Measurements from ENCODE around the gene APBA2.

Gene APBA2

DNA sequence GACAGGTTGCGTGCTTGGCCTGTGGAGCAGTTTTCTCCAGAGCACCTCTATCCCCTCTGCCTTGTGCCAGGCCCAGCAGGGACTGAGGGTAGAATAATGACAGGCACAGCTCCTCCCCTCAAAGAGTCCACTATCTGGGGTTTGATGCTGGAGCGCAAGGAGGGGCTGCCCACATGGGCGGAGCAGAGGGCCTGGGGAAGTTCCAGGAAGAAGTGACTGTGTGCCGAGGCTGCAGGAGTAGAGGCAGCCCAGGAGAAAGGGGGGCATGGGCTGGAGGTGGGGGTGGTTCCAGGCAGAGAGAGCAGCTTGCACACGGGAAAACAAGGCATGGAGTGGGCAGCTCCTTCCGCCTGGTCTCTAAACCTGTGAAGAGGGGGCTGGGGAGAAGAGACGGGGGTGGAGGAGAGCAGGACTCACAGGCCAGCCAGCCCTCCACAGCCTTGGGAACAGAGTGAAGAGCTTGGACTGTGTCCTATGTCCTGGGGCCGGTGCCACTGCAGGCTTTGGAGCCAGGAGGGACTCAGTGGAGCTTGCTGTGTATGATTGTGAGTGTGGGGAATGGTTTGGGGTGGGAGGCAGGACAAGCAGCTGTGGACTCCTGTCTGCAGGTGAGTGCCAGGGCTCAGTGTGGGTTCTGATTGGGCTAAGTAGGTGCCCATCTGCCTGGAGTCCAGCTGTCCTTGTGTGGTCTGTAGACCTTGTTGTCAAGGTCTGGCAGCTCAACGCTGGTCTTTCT, 48.1 kb downstream of the APBA2 start:
- H3K4me3 ChIP-seq = no peak overlapping the region
- no peaks in the 10 kb centered on the region for H3K36me3 ChIP-seq (replicated peaks)
- H3K9me3 ChIP-seq = no peaks in the 10 kb centered on the region
- H3K4me1 ChIP-seq = no peaks in the 10 kb centered on the region
- no peaks in the 10 kb centered on the region for H3K27me3 ChIP-seq (ENCODE audit: low read depth)
- no peak for DNase-seq (ENCODE audit: low spot score in 2 of 2)
- in situ Hi-C loops (cut with MboI; ENCODE audit: low sequenced_read_pairs) = no loop called here

DNA sequence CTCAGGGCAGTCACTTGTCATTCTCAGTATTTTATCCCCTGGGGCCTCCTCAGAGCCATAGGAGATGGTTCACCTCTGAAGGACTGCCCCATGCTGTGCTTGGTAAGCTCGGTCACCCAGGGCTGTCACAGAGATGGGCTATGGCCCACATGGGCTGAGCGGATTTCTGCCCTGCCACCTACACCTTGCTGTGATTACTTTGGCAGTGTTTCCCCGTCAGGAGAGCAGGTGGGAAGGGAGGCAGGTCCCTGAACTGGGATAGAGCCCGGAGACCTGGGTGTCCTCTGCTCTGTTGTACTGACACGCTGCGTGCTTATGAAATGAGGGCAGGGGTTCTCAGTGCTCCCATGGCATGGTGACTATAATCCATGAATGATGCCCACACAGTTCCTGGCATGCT, 48.9 kb downstream of the APBA2 start:
- in situ Hi-C loops (cut with MboI; ENCODE audit: low sequenced_read_pairs) = no loop called here
- H3K9me3 ChIP-seq = no peaks in the 10 kb centered on the region
- no peak for DNase-seq (ENCODE audit: low spot score in 2 of 2)
- H3K4me3 ChIP-seq = no peak overlapping the region
- no peaks in the 10 kb centered on the region for H3K27me3 ChIP-seq (ENCODE audit: low read depth)
- H3K36me3 ChIP-seq (replicated peaks) = no peaks in the 10 kb centered on the region
- no peaks in the 10 kb centered on the region for H3K4me1 ChIP-seq

DNA sequence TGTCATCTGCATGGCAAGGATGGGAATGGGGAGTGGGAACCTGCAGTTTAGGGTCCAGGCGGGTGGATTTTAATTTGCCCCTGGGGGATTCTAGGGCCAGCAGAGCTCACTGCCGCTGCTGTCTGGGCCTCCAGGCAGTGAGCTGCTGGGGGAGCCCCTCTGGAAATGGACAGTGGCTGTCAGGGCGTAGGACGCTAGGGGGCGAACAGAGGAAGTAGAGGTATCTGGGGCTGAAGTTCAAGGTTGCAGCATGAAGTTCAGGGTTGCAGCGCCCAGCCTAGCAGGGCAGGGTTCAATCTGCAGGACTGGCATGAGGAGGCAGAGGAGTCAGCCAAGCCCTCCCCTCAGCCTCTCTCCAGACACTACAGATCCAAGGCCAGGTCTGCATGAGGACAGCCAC, 49.5 kb downstream of the APBA2 start:
- no peaks in the 10 kb centered on the region for H3K36me3 ChIP-seq (replicated peaks)
- H3K9me3 ChIP-seq = no peaks in the 10 kb centered on the region
- peak; percentile 8 to 66 for DNase-seq (ENCODE audit: low spot score in 2 of 2)
- H3K4me3 ChIP-seq = no peak overlapping the region
- no peaks in the 10 kb centered on the region for H3K27me3 ChIP-seq (ENCODE audit: low read depth)
- H3K4me1 ChIP-seq = no peaks in the 10 kb centered on the region
- in situ Hi-C loops (cut with MboI; ENCODE audit: low sequenced_read_pairs) = no loop called here

GRCh38 chr15:28936081-28936480, 50.3 kb downstream of the APBA2 start:
- no peaks in the 10 kb centered on the region for H3K36me3 ChIP-seq (replicated peaks)
- DNase-seq (ENCODE audit: low spot score in 2 of 2) = no peak

GRCh38 chr15:28936481-28936881, 50.7 kb downstream of the APBA2 start:
- DNase-seq (ENCODE audit: low spot score in 2 of 2) = no peak
- Histone ChIP-seq H3K4me3 (no peak overlapping the region), H3K9me3 (no peaks in the 10 kb centered on the region), H3K27me3 (ENCODE audit: low read depth) (no peaks in the 10 kb centered on the region), H3K36me3 (replicated peaks) (no peaks in the 10 kb centered on the region), H3K4me1 (no peaks in the 10 kb centered on the region)
- in situ Hi-C loops (cut with MboI; ENCODE audit: low sequenced_read_pairs) = no loop called here

More at GRCh38 chr15:28936081-28936480, 50.3 kb downstream of the APBA2 start:
- H3K4me1 ChIP-seq = no peaks in the 10 kb centered on the region
- in situ Hi-C loops (cut with MboI; ENCODE audit: low sequenced_read_pairs) = no loop called here
- no peaks in the 10 kb centered on the region for H3K9me3 ChIP-seq
- H3K27me3 ChIP-seq (ENCODE audit: low read depth) = no peaks in the 10 kb centered on the region
- H3K4me3 ChIP-seq = no peak overlapping the region

DNA sequence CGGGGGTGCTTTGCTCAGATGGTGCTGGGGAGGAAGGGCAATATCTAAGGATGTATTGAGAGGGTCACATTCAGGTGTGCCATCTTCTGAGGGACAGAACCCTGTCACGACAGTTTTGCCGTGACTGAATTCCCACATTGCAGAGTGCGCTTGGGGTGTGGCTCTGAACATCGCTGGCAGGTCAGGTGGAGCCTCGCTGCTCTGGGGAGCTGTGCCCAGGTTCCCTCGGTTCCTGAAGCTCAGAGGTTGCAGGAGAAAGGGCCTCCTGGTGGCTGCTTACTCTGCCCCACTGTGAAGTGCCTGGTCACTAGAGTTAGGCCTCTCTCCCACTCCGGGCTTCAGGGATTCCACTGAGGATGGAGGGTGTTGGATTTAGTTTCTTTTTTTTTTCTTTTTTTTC, 51.5 kb downstream of the APBA2 start:
- in situ Hi-C loops (cut with MboI; ENCODE audit: low sequenced_read_pairs) = no loop called here
- no peaks in the 10 kb centered on the region for H3K36me3 ChIP-seq (replicated peaks)
- no peak for DNase-seq (ENCODE audit: low spot score in 2 of 2)

DNA sequence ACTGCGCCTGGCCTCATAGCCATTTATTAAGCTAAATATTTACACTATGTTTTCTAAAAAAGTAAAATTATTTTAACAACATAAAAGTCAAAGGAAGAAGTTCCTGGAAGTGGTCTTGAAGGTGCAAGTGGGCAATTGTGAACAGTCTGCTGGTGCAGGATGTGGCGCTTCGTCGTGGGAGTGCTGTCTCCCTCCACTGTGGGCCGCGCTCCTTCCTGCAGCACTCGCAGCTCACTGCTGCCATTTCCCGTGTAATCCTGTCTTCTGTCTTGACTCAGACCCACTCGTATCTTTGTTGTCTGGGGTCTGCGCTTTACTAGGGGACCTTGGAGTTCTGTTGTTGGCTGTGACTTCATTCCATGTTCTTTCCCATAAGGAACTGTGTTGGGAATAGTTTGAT, 56.3 kb downstream of the APBA2 start:
- H3K36me3 ChIP-seq (replicated peaks) = no peaks in the 10 kb centered on the region
- no peaks in the 10 kb centered on the region for H3K27me3 ChIP-seq (ENCODE audit: low read depth)
- peaks cover 7% of the 10 kb centered on the region for H3K4me1 ChIP-seq
- no peak for DNase-seq (ENCODE audit: low spot score in 2 of 2)
- no peak overlapping the region for H3K4me3 ChIP-seq
- H3K9me3 ChIP-seq = peaks cover 5% of the 10 kb centered on the region
- in situ Hi-C loops (cut with MboI; ENCODE audit: low sequenced_read_pairs) = no loop called here

More for the DNA sequence above, 51.5 kb downstream of the APBA2 start:
- Histone ChIP-seq H3K9me3 (no peaks in the 10 kb centered on the region), H3K4me1 (no peaks in the 10 kb centered on the region), H3K4me3 (no peak overlapping the region), H3K27me3 (ENCODE audit: low read depth) (no peaks in the 10 kb centered on the region)

GRCh38 chr15:28942571-28942970, 56.8 kb downstream of the APBA2 start:
- Histone ChIP-seq H3K27me3 (ENCODE audit: low read depth) (no peaks in the 10 kb centered on the region), H3K4me3 (no peak overlapping the region), H3K4me1 (peaks cover 7% of the 10 kb centered on the region), H3K36me3 (replicated peaks) (no peaks in the 10 kb centered on the region), H3K9me3 (peaks cover 5% of the 10 kb centered on the region)
- peak in 1 of 2 experiments; percentile 2 for DNase-seq (ENCODE audit: low spot score in 2 of 2)
- in situ Hi-C loops (cut with MboI; ENCODE audit: low sequenced_read_pairs) = no loop called here

- H3K36me3 ChIP-seq (replicated peaks) = no peaks in the 10 kb centered on the region
- H3K4me3 ChIP-seq = no peak overlapping the region
- DNase-seq (ENCODE audit: low spot score in 2 of 2) = peak in 1 of 2 experiments; percentile 4
- no peaks in the 10 kb centered on the region for H3K27me3 ChIP-seq (ENCODE audit: low read depth)
- H3K9me3 ChIP-seq = peaks cover 5% of the 10 kb centered on the region
- in situ Hi-C loops (cut with MboI; ENCODE audit: low sequenced_read_pairs) = no loop called here
- peaks cover 7% of the 10 kb centered on the region for H3K4me1 ChIP-seq
Measured at GRCh38 chr15:28943146-28943545, 57.4 kb downstream of the APBA2 start.

GRCh38 chr15:28943611-28944230, 57.9 kb downstream of the APBA2 start:
- peaks cover 7% of the 10 kb centered on the region for H3K4me1 ChIP-seq
- no peaks in the 10 kb centered on the region for H3K36me3 ChIP-seq (replicated peaks)
- peak in 1 of 2 experiments; percentile 0 for DNase-seq (ENCODE audit: low spot score in 2 of 2)
- no peaks in the 10 kb centered on the region for H3K27me3 ChIP-seq (ENCODE audit: low read depth)
- H3K9me3 ChIP-seq = peaks cover 5% of the 10 kb centered on the region
- in situ Hi-C loops (cut with MboI; ENCODE audit: low sequenced_read_pairs) = no loop called here
- H3K4me3 ChIP-seq = no peak overlapping the region

DNA sequence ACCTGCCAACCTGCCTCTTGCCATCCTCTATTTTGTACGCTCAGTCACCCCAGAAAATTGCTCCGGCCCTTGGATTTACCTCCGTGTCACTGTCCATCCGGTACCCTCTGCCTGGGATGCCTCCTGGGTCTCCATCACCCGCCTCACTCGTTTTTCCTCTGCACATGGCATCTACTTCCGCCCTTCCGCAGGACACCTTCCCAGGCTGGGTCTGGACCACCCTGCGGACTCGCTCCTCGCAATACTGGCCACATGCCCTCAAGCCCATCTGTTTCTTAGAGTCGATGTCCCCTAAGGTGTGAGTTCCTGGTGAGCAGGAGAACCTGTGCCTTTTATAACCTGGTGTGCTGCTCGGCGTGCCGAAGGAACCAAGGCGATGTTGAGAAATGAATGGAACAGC, 58.5 kb downstream of the APBA2 start:
- Histone ChIP-seq H3K27me3 (ENCODE audit: low read depth) (no peaks in the 10 kb centered on the region), H3K4me1 (peaks cover 7% of the 10 kb centered on the region), H3K9me3 (peaks cover 5% of the 10 kb centered on the region), H3K4me3 (no peak overlapping the region), H3K36me3 (replicated peaks) (no peaks in the 10 kb centered on the region)
- DNase-seq (ENCODE audit: low spot score in 2 of 2) = peak in 1 of 2 experiments; percentile 3
- in situ Hi-C loops (cut with MboI; ENCODE audit: low sequenced_read_pairs) = no loop called here

DNA sequence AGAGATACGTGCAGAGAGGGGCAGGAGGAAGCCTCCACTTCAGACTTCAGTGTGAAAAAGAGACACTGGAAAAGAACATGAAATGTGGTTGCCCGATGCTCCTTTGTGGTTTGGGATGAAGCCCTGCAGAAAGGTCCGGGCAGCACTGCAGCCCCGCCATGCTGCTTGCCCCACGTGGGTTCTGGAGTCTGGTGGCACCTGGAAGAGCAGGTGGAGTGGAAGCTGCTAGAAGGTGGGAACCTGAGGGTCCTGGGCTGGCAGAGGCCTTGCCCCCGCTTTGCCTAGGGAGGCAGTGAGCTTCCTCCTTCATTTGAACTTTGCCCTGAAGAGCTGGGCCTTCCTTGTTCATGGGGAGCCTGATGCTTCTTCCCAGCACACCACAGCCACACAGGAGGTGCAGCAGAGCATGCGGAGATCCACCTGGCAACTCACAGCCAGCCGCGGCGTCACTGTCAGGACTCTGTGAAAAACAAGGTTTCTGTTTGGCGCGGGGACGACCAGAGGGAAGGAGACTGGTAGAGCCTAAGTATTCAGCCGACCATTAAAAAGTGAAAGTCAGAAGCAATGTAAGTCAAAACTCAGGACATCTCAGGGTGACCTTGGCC, 59.0 kb downstream of the APBA2 start:
- Histone ChIP-seq H3K9me3 (peaks cover 5% of the 10 kb centered on the region), H3K4me3 (no peak overlapping the region), H3K27me3 (ENCODE audit: low read depth) (no peaks in the 10 kb centered on the region), H3K36me3 (replicated peaks) (no peaks in the 10 kb centered on the region), H3K4me1 (peaks cover 7% of the 10 kb centered on the region)
- in situ Hi-C loops (cut with MboI; ENCODE audit: low sequenced_read_pairs) = no loop called here
- peak in 1 of 2 experiments; percentile 4 for DNase-seq (ENCODE audit: low spot score in 2 of 2)

DNA sequence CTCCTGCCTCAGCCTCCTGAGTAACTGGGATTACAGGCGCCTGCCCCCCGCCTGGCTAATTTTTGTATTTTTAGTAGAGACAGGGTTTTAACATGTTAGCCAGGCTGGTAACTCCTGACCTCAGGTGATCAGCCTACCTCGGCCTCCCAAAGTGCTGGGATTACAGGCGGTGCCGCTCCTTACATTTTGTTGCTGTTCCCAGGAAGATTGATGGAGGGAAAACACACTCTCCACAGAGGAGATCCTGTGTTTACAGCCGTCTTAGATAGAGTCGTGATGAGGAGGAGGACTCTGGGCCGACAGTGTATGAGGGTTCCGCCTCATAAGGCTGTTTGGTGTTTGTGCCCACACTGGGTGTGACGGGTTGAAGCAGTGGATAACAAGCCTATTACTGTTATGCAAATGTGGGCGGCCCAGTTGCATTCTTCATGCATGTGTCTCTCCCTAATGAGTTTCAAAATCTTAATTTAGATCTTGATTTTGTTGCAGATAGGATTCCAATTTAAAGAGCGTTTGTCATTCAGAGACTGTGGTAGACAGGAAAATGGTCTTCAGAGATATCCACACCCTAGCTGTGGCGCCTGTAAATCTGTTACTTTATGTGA, 60.0 kb downstream of the APBA2 start:
- peak; percentile 55 to 72 for DNase-seq (ENCODE audit: low spot score in 2 of 2)
- no peaks in the 10 kb centered on the region for H3K36me3 ChIP-seq (replicated peaks)
- peaks cover 7% of the 10 kb centered on the region for H3K4me1 ChIP-seq
- in situ Hi-C loops (cut with MboI; ENCODE audit: low sequenced_read_pairs) = no loop called here
- H3K27me3 ChIP-seq (ENCODE audit: low read depth) = no peaks in the 10 kb centered on the region
- H3K4me3 ChIP-seq = no peak overlapping the region
- peaks cover 5% of the 10 kb centered on the region for H3K9me3 ChIP-seq

GRCh38 chr15:28946803-28947202, 61.0 kb downstream of the APBA2 start:
- in situ Hi-C loops (cut with MboI; ENCODE audit: low sequenced_read_pairs) = no loop called here
- no peaks in the 10 kb centered on the region for H3K36me3 ChIP-seq (replicated peaks)
- no peak for DNase-seq (ENCODE audit: low spot score in 2 of 2)
- peaks cover 5% of the 10 kb centered on the region for H3K9me3 ChIP-seq
- no peaks in the 10 kb centered on the region for H3K27me3 ChIP-seq (ENCODE audit: low read depth)
- peaks cover 7% of the 10 kb centered on the region for H3K4me1 ChIP-seq
- H3K4me3 ChIP-seq = no peak overlapping the region
